GM10266 (cell line): Measurements from ENCODE around the gene SNUPN.

Experiments used
- DNase-seq: peaks from one replicate; pipeline ENCODE4 v3.0.0; 2012; ENCODE audit errors: extremely low spot score
- TF ChIP-seq, protein P1 (sequence below): IDR thresholded peaks from 2 replicates; pipeline ENCODE4 v1.5.1; 2012; ENCODE audit warnings: mild to moderate bottlenecking, low read depth; ENCODE audit not compliant: control insufficient read depth, insufficient read depth; ENCODE audit errors: missing control alignments

The SNUPN gene

DNA sequence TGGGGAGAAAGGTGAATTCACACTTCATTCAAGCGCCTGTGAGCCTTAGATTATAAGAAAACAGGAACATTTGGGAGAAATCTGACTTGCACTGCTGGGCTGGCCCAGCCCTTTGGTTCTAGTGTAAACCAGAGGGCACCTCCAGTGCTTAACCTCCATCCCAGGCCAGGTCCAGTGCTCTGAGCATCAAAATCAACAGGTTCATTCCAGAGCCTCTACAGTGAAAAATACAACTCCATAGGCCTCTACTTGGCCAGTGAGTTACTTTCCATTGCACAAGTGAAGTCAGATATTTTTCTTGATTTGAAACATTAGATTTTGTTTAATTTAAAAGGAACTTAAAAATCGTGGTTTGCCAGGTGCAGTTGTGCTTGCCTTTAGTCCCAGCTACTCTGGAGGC, 3.0 kb downstream of the SNUPN start:
- TF ChIP-seq, protein P1, sequence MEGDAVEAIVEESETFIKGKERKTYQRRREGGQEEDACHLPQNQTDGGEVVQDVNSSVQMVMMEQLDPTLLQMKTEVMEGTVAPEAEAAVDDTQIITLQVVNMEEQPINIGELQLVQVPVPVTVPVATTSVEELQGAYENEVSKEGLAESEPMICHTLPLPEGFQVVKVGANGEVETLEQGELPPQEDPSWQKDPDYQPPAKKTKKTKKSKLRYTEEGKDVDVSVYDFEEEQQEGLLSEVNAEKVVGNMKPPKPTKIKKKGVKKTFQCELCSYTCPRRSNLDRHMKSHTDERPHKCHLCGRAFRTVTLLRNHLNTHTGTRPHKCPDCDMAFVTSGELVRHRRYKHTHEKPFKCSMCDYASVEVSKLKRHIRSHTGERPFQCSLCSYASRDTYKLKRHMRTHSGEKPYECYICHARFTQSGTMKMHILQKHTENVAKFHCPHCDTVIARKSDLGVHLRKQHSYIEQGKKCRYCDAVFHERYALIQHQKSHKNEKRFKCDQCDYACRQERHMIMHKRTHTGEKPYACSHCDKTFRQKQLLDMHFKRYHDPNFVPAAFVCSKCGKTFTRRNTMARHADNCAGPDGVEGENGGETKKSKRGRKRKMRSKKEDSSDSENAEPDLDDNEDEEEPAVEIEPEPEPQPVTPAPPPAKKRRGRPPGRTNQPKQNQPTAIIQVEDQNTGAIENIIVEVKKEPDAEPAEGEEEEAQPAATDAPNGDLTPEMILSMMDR: no peak
- DNase-seq: no peak

- DNase-seq: no peak
- TF ChIP-seq, protein P1: no peak
Measured at GRCh38 chr15:75620841-75621391, 4.6 kb downstream of the SNUPN start.

DNA sequence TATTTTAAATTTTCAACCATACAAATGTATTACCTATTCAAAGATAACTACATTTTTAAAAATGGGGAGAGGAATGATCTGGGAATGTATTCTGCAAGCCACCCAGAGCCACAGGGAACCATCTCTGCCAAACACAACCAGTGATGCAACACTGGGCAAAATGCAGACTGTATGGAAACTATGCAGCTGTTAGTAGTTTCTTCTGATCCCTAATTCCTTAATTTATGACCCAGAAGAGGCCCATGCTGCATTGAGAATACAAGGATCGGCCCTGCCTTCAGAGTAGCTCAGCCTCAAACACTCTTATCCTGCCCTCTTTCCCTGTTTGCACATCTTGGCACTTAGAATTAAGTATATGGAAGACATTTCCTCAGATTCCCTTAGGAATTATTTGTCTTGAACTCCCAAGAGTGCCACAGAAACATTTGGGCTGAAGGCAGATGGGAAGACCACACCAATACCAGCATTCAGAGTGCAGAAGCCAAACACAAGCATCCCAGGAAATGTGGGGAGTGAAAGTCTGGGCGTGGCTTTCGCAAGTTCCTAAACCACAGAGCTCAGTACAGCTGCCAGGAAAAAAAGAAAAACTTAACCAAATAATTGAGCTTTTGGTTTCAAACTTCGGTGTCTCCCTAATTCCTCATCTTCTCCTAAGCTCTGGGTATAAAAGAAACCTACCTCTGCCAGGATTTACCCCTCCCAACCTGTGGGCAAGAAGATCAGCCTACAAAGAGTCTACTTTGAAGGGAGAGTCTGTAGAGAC, 5.3 kb downstream of the SNUPN start:
- DNase-seq: no peak
- TF ChIP-seq, protein P1: no peak

DNA sequence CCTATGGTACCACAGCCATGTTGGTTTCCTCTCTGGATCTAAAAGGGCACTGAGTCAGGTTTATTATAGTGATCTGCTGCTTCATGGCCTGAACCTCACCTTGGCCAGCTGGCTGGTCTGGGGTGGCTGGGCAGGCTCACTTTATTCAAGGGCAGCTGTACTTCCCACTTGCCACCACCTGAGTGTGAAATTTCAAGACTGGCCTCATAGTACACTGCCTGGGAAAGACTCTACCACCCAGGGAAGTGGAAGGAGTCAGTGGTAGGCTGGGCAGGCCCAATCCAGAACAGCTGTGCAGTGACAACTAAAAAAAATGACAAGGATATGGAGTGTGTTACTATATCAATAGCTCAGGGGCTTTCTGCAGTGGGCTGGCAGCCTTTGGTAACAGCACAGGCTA, 8.8 kb downstream of the SNUPN start:
- DNase-seq: no peak
- TF ChIP-seq, protein P1: no peak

DNA sequence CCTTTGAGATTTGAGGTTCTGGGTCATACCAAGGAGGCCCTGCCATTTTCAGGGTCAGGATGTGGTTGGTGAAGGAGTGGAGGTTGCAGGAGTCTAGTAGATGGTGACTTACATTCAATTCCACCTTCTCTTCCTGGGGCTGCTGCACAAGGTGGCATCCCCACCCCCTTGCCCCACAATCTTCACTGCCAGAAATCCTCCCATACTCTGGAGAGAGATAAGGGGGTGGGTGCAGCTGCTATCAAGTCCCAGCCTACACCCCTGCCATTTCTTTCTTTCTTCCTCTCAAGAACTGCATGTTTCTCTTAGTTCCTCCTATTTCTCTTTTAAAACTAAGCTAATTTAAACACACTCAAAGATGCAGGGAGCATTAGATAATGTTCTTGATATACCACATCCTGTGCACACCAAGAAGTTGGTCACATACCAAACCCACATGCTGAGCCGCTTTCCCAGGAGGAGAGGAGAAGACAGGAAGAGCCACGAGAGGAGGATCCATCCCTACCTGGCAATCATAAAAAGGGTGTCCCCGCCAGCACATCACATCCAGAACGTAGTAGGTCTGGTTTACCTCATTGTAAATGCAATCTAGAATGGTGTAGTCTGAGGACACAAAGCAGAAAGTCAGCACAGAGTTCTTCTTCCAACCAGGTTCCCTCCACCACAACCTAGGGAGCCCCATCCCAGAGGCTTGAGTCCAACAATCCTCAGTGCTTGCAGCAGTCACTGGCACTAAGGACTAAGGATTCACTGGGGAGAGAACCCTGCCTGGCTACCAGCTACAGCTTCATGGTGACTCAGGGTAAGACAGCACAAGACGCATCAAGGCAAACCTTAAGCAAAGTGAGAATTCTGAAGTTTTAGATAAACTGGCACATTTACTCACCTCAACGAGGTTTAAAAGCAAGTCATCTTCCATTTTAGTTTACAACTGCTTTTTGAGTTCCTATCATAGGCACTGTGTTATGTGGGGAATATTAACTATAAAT, 18.5 kb downstream of the SNUPN start:
- DNase-seq: no peak
- TF ChIP-seq, protein P1: no peak

DNA sequence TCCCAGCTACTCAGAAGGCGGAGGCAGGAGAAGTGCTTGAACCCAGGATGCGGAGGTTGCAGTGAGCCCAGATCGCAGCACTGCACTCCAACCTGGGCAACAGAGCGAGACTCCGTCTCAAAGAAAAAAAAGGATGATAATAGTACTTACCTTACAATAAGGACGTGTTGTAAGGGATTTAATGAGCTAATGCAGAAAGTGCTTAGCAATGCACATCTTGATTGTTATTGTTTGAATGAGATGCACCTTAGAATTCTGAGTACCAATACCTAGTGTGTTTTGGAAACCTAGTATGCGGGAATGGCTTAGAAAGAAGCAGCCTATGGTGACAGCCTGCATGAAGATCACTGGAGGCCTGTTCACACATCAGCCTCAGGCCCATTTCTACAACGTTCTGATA, 19.5 kb downstream of the SNUPN start:
- TF ChIP-seq, protein P1: no peak

More for the DNA sequence above, 19.5 kb downstream of the SNUPN start:
- DNase-seq: no peak
